HG03469 (cell line): ENCODE results near the gene B3GNT4.
"Not testable (repeated sequence)": the region's sequence is repeated elsewhere in the genome, so short reads cannot be mapped to it uniquely, and the experiment has no call there.

Experiments used
- ATAC-seq: cut with Tn5 transposase; IDR thresholded peaks from one replicate; pipeline ENCODE4 v1.9.1; 2021; ENCODE audit warnings: mild to moderate bottlenecking, moderate library complexity, moderate number of reproducible peaks; ENCODE audit not compliant: unreplicated experiment

Gene B3GNT4

GRCh38 chr12:122203301-122204166, at the start of gene B3GNT4:
Gene B3GNT4 (plus strand): TSS chr12:122203709. CDS start chr12:122204619, 910 bp downstream.
- ATAC-seq: no peak

GRCh38 chr12:122155705-122156104, 47.8 kb upstream of the B3GNT4 start:
- no peak for ATAC-seq

- no peak for ATAC-seq
Measured at GRCh38 chr12:122158700-122159285, 44.7 kb upstream of the B3GNT4 start.

GRCh38 chr12:122159882-122160281, 43.6 kb upstream of the B3GNT4 start:
- no peak for ATAC-seq

GRCh38 chr12:122160761-122161160, 42.7 kb upstream of the B3GNT4 start:
- no peak for ATAC-seq

GRCh38 chr12:122161682-122162081, 41.8 kb upstream of the B3GNT4 start:
- no peak for ATAC-seq

- no peak for ATAC-seq
Measured at GRCh38 chr12:122162976-122163375, 40.5 kb upstream of the B3GNT4 start.

- ATAC-seq: no peak
Measured at GRCh38 chr12:122166422-122167349, 36.8 kb upstream of the B3GNT4 start.

GRCh38 chr12:122167356-122167925, 36.1 kb upstream of the B3GNT4 start:
- ATAC-seq: no peak

- no peak for ATAC-seq
Measured at GRCh38 chr12:122168492-122168891, 35.0 kb upstream of the B3GNT4 start.

GRCh38 chr12:122171399-122171798, 32.1 kb upstream of the B3GNT4 start:
- no peak for ATAC-seq

GRCh38 chr12:122172262-122172939, 31.1 kb upstream of the B3GNT4 start:
- no peak for ATAC-seq

- no peak for ATAC-seq
Measured at GRCh38 chr12:122174155-122174845, 29.2 kb upstream of the B3GNT4 start, which contains the start of gene IL31. Gene IL31 (minus strand): TSS chr12:122174221. CDS start chr12:122174172, 49 bp downstream.

GRCh38 chr12:122176473-122176872, 27.0 kb upstream of the B3GNT4 start:
- not testable (repeated sequence) for ATAC-seq

- no peak for ATAC-seq
Measured at GRCh38 chr12:122182887-122183587, 20.5 kb upstream of the B3GNT4 start, which contains the start of gene LRRC43. Gene LRRC43 (plus strand): TSS chr12:122183123. CDS start chr12:122183145, 22 bp downstream.

- ATAC-seq: no peak
Measured at GRCh38 chr12:122183588-122183940, 19.9 kb upstream of the B3GNT4 start.

GRCh38 chr12:122184517-122184916, 19.0 kb upstream of the B3GNT4 start:
- ATAC-seq: no peak

GRCh38 chr12:122185079-122185478, 18.4 kb upstream of the B3GNT4 start:
- no peak for ATAC-seq
